IMR-90 (cell line): ENCODE results near the gene UBE2A. TPM values are rescaled to one million over a fixed set of nuclear protein-coding genes. Genes with fewer than 3 reads are reported as not detected.

Source experiments
- ATAC-seq: fragments of 200-7000 bp; cut with Tn5 transposase; 2 replicates; pipeline ENCODE4 v1.9.1; 2020; ENCODE audit warnings: low read depth, mild to moderate bottlenecking, moderate library complexity
- BruUV-seq: library from RNA; stranded (reverse); fragments of 400-500 nt; replicated peaks from 2 replicates; lab custom pipeline; 2021; lab: Mats Ljungman, UMichigan
- CTCF ChIA-PET: fragments of 300-600 bp; formaldehyde crosslinking; extraction: SDS; loops from one replicate; lab custom pipeline; 2021; ENCODE audit warnings: antibody characterized with exemption; lab: Yijun Ruan, JAX
- POLR2A ChIA-PET: fragments of 300-600 bp; sonication (Branson Sonifier 250); formaldehyde crosslinking; loops from one replicate; lab custom pipeline; 2022; ENCODE audit warnings: antibody characterized with exemption; ENCODE audit not compliant: unreplicated experiment; lab: Charles Lee
- DNase-seq: peaks from one replicate; pipeline ENCODE4 v3.0.0; 2013
- H2AFZ ChIP-seq: replicated peaks from 2 replicates; pipeline ENCODE3; 2013; ENCODE audit warnings: low read length, mild to moderate bottlenecking; ENCODE audit not compliant: poor library complexity
- H2AK5ac ChIP-seq: 2 replicates; pipeline ENCODE4 v1.6.1; 2013; ENCODE audit warnings: low read depth, low read length, inconsistent platforms
- H2AK9ac ChIP-seq: replicated peaks from 2 replicates; pipeline ENCODE3; 2013; ENCODE audit warnings: mild to moderate bottlenecking, low read depth, low read length, moderate library complexity; ENCODE audit not compliant: poor library complexity
- H2BK120ac ChIP-seq: 2 replicates; pipeline ENCODE4 v1.6.1; 2013; ENCODE audit warnings: low read depth, low read length, inconsistent platforms
- H2BK15ac ChIP-seq: 3 replicates; pipeline ENCODE4 v1.6.1; 2013; ENCODE audit warnings: low read depth, low read length, inconsistent platforms
- H2BK20ac ChIP-seq: 2 replicates; pipeline ENCODE4 v1.6.1; 2013; ENCODE audit warnings: low read depth, mild to moderate bottlenecking, inconsistent platforms, low read length, moderate library complexity
- H2BK5ac ChIP-seq: 2 replicates; pipeline ENCODE4 v1.6.1; 2013; ENCODE audit warnings: mild to moderate bottlenecking, low read depth, low read length, inconsistent platforms; ENCODE audit not compliant: poor library complexity, severe bottlenecking
- H3K14ac ChIP-seq: replicated peaks from 2 replicates; pipeline ENCODE4 v1.6.1; 2013; ENCODE audit warnings: low read depth, low read length, inconsistent platforms
- H3K18ac ChIP-seq: 2 replicates; pipeline ENCODE4 v1.6.1; 2013; ENCODE audit warnings: low read depth, low read length, control low read depth
- H3K23ac ChIP-seq: 2 replicates; pipeline ENCODE4 v1.6.1; 2013; ENCODE audit warnings: low read depth, low read length, inconsistent platforms
- H3K27ac ChIP-seq: 2 replicates; pipeline ENCODE4 v1.5.1; 2013; ENCODE audit warnings: mild to moderate bottlenecking, control low read depth, low read length; ENCODE audit not compliant: insufficient read depth
- H3K27me3 ChIP-seq: 2 replicates; pipeline ENCODE4 v1.6.1; 2013; ENCODE audit warnings: low read length; ENCODE audit not compliant: control insufficient read depth, insufficient read depth
- H3K36me3 ChIP-seq: 2 replicates; pipeline ENCODE4 v1.6.1; 2013; ENCODE audit warnings: low read length, mixed read lengths; ENCODE audit not compliant: control insufficient read depth, insufficient read depth
- H3K4ac ChIP-seq: 2 replicates; pipeline ENCODE4 v1.6.1; 2013; ENCODE audit warnings: low read depth, low read length, inconsistent platforms
- H3K4me1 ChIP-seq: 2 replicates; pipeline ENCODE4 v1.6.1; 2013; ENCODE audit warnings: low read length, mixed read lengths; ENCODE audit not compliant: control insufficient read depth, insufficient read depth
- H3K4me2 ChIP-seq: 2 replicates; pipeline ENCODE4 v1.6.1; 2013; ENCODE audit warnings: low read depth, mild to moderate bottlenecking, control low read depth, low read length, moderate library complexity
- H3K4me3 ChIP-seq: 2 replicates; pipeline ENCODE4 v1.5.1; 2013; ENCODE audit warnings: low read depth, mild to moderate bottlenecking, control low read depth, low read length, moderate library complexity; ENCODE audit not compliant: insufficient read depth
- H3K56ac ChIP-seq: 2 replicates; pipeline ENCODE4 v1.6.1; 2013; ENCODE audit warnings: low read length, inconsistent platforms; ENCODE audit not compliant: insufficient read depth; ENCODE audit errors: extremely low read depth
- H3K79me1 ChIP-seq, 2 experiments: 2 replicates each; pipeline ENCODE4 v1.6.1; 2013; ENCODE audit warnings: low read length in 2 of 2, inconsistent platforms in 1 of 2, low read depth in 1 of 2
- H3K9ac ChIP-seq: 2 replicates; pipeline ENCODE4 v1.6.1; 2013; ENCODE audit warnings: low read depth, low read length, control low read depth
- H3K9me1 ChIP-seq: 2 replicates; pipeline ENCODE4 v1.6.1; 2013; ENCODE audit warnings: low read length, inconsistent platforms; ENCODE audit not compliant: insufficient read depth
- H3K9me3 ChIP-seq: 2 replicates; pipeline ENCODE4 v1.6.1; 2013; ENCODE audit warnings: low read length; ENCODE audit not compliant: control insufficient read depth, insufficient read depth
- H4K20me1 ChIP-seq: 2 replicates; pipeline ENCODE4 v1.6.1; 2013; ENCODE audit warnings: low read length, inconsistent platforms; ENCODE audit not compliant: insufficient read depth
- H4K5ac ChIP-seq: 2 replicates; pipeline ENCODE4 v1.6.1; 2013; ENCODE audit warnings: mild to moderate bottlenecking, low read depth, low read length, control low read depth
- H4K8ac ChIP-seq, 2 experiments: 2 replicates each; pipeline ENCODE4 v1.6.1; 2013; ENCODE audit warnings: low read depth in 2 of 2, low read length in 2 of 2, control low read depth in 1 of 2, inconsistent platforms in 1 of 2
- H4K91ac ChIP-seq: 2 replicates; pipeline ENCODE4 v1.6.1; 2013; ENCODE audit warnings: low read depth, low read length, inconsistent platforms; ENCODE audit not compliant: insufficient read depth
- BHLHE40 ChIP-seq: fragments of 150-350 bp; IDR thresholded peaks from 2 replicates; pipeline ENCODE4 v1.6.1; 2016; ENCODE audit warnings: mild to moderate bottlenecking, low read depth, low read length
- CEBPB ChIP-seq: IDR thresholded peaks from 2 replicates; pipeline ENCODE4 v1.6.1; 2012; ENCODE audit warnings: low read depth, low read length, improper control_type of control experiment
- CHD1 ChIP-seq: IDR thresholded peaks from 2 replicates; pipeline ENCODE4 v1.6.1; 2012; ENCODE audit warnings: low read depth, low read length, improper control_type of control experiment
- FOS ChIP-seq: fragments of 150-350 bp; IDR thresholded peaks from 2 replicates; pipeline ENCODE4 v1.6.1; 2016; ENCODE audit warnings: low read depth, low read length
- MAFK ChIP-seq: IDR thresholded peaks from 2 replicates; pipeline ENCODE4 v1.6.1; 2012; ENCODE audit warnings: low read depth, low read length, improper control_type of control experiment
- MAZ ChIP-seq: IDR thresholded peaks from 2 replicates; pipeline ENCODE4 v1.6.1; 2012; ENCODE audit warnings: low read depth, mild to moderate bottlenecking, low read length, improper control_type of control experiment, moderate library complexity, borderline replicate concordance
- MXI1 ChIP-seq: IDR thresholded peaks from 2 replicates; pipeline ENCODE4 v1.6.1; 2012; ENCODE audit warnings: low read depth, mild to moderate bottlenecking, low read length, moderate library complexity, borderline replicate concordance
- NFE2L2 ChIP-seq: fragments of 150-350 bp; IDR thresholded peaks from 2 replicates; pipeline ENCODE4 v1.6.1; 2016; ENCODE audit warnings: low read depth, mild to moderate bottlenecking, low read length
- POLR2A ChIP-seq: IDR thresholded peaks from 2 replicates; pipeline ENCODE4 v1.6.1; 2012; ENCODE audit warnings: mild to moderate bottlenecking, low read depth, low read length
- RAD21 ChIP-seq: IDR thresholded peaks from 2 replicates; pipeline ENCODE4 v1.6.1; 2012; ENCODE audit warnings: low read length, improper control_type of control experiment
- RCOR1 ChIP-seq: IDR thresholded peaks from 2 replicates; pipeline ENCODE4 v1.6.1; 2012; ENCODE audit warnings: mild to moderate bottlenecking, low read length, improper control_type of control experiment; ENCODE audit not compliant: insufficient replicate concordance
- RFX5 ChIP-seq: IDR thresholded peaks from 2 replicates; pipeline ENCODE4 v1.8.0; 2012; ENCODE audit warnings: low read depth, mild to moderate bottlenecking, low read length, moderate library complexity
- SMC3 ChIP-seq: fragments of 150-350 bp; IDR thresholded peaks from 2 replicates; pipeline ENCODE4 v1.6.1; 2016; ENCODE audit warnings: low read depth, mild to moderate bottlenecking, antibody characterized with exemption, low read length, moderate library complexity
- WGBS, 2 experiments: methylation state at CpG; one replicate each; pipeline versions ENCODE4 v1.1.5 to v1.1.7; 2013; ENCODE audit warnings: missing lambda C conversion rate in 2 of 2; ENCODE audit not compliant: insufficient read length in 1 of 2; ENCODE audit errors: extremely low coverage in 2 of 2; 5-methylcytosine and 5-hydroxymethylcytosine counted together
- dilution Hi-C: fragments of 300-500 bp; cut with HindIII; formaldehyde crosslinking; loops from one replicate; pipeline ENCODE4 v1.14.3; 2018; ENCODE audit warnings: low sequenced_read_pairs; ENCODE audit not compliant: unreplicated experiment
- in situ Hi-C: fragments of 300-500 bp; cut with MboI; formaldehyde crosslinking; loops from 3 replicates; pipeline ENCODE4 v1.14.3; 2019; ENCODE audit warnings: low sequenced_read_pairs, inconsistent platforms, mixed read lengths
- intact Hi-C: fragments of 100-400 bp; cut with micrococcal nuclease; formaldehyde crosslinking; loops from 2 replicates; pipeline ENCODE4 v1.10.0; 2022
- polyA plus RNA-seq, 3 experiments: library from polyadenylated mRNA; depleted of rRNA; stranded (reverse); fragments of >200 nt; gene quantifications; 2 replicates each; pipeline ENCODE4 v1.2.3, GENCODE V29; 2012; ENCODE audit warnings: low replicate concordance in 1 of 3
- total RNA-seq: library from RNA; depleted of rRNA; stranded (reverse); fragments of >200 nt; gene quantifications from 2 replicates; pipeline ENCODE4 v1.2.3, GENCODE V29; 2012
- TF ChIP-seq, protein P1 (sequence below): conservative IDR thresholded peaks from 2 replicates; pipeline ENCODE4 v1.5.1; 2012; ENCODE audit warnings: mild to moderate bottlenecking, low read depth, low read length, improper control_type of control experiment
- TF ChIP-seq, protein P2 (sequence below): fragments of 150-350 bp; IDR thresholded peaks from 2 replicates; pipeline ENCODE4 v1.6.1; 2016; ENCODE audit warnings: low read depth, mild to moderate bottlenecking, low read length, moderate library complexity, borderline replicate concordance
- TF ChIP-seq, protein P3 (sequence below): fragments of 150-350 bp; IDR thresholded peaks from 2 replicates; pipeline ENCODE4 v1.6.1; 2017; ENCODE audit warnings: mild to moderate bottlenecking, antibody characterized with exemption, low read length, low read depth

Gene UBE2A
- total and polyA plus RNA-seq, 2 of the 4 experiments (the other 2 are of a cell fraction), result 12.9 to 50.5 TPM

DNA sequence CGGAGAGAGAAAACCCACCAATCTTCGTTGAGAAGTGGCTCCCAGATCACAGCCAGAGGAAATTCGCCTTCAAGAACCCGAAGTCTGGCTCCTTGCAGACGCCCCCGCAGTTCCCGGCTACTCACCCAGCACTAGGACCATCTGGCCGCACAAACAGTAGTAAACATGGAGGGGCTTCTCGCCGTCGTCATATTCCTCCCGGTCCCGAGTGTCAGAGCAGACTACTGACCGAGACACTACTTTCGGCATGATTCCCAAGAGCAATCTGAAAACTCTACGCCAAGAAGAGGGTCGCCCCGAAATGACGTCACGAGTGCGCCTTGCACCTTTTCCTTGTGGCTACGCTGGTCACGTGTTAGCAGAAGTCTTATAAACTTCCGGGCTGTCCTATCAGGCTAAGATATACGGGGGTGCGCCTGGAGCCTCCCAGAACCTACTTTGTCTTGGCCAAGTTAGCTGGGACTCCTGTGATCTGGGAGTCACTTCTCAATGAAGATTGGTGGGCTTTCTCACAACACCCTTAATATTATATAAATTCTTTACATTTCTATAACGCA, 9.2 kb upstream of the UBE2A start, which contains the start of gene STEEP1:
STEEP1 (minus strand) TSS at position 303 of the 557 bp plus-strand sequence; CDS start at position 249, 54 bp downstream.
- CTCF ChIA-PET, result no interaction called here
- H4K8ac ChIP-seq, result peak within 1 kb of the TSS in 1 of 2 experiments; percentile 89; a peak in 3 of 4 replicates
- peak; percentile 98 for ATAC-seq
- H3K4me3 ChIP-seq, result peak within 1 kb of the TSS; percentile 74
- no peaks in the 10 kb centered on the region for H4K20me1 ChIP-seq
- H3K27me3 ChIP-seq, result no peaks in the 10 kb centered on the region
- no peak within 1 kb of the TSS for H4K5ac ChIP-seq
- no peaks in the 10 kb centered on the region for H3K9me3 ChIP-seq
- H2AK5ac ChIP-seq, result no peak within 1 kb of the TSS
- H3K23ac ChIP-seq, result no peak within 1 kb of the TSS
- H3K27ac ChIP-seq, result peak within 1 kb of the TSS; percentile 68
- peaks cover 3 to 5% of the 10 kb centered on the region in 2 experiments; a peak in 2 of 4 replicates for H3K79me1 ChIP-seq
- no peak within 1 kb of the TSS for H2BK15ac ChIP-seq
- WGBS, 2 experiments, result 26% methylated on average over 5 of the region's 27 CpGs; no CpG with 5 or more reads in 1 of the 2 experiments
- H3K9me1 ChIP-seq, result no peaks in the 10 kb centered on the region
- H4K91ac ChIP-seq, result no peak within 1 kb of the TSS
- no peak within 1 kb of the TSS for H3K56ac ChIP-seq
- H3K36me3 ChIP-seq, result no peaks in the 10 kb centered on the region
- H3K14ac ChIP-seq, result no peak within 1 kb of the TSS
- H3K9ac ChIP-seq, result peak within 1 kb of the TSS; percentile 77
- H3K18ac ChIP-seq, result no peak within 1 kb of the TSS
- intact Hi-C loops, result no loop called here
- H2BK5ac ChIP-seq, result no peak within 1 kb of the TSS
- no peak within 1 kb of the TSS for H2BK20ac ChIP-seq
- peak; percentile 43; the same call in 1 of the 2 replicates for TF ChIP-seq MXI1
- no peak for TF ChIP-seq RFX5
- TF ChIP-seq MAZ, result no peak
- peak; percentile 93 for TF ChIP-seq BHLHE40
- no peak for TF ChIP-seq MAFK
- no peak; the same call in 1 of the 2 replicates for TF ChIP-seq CHD1
- TF ChIP-seq, protein P1, sequence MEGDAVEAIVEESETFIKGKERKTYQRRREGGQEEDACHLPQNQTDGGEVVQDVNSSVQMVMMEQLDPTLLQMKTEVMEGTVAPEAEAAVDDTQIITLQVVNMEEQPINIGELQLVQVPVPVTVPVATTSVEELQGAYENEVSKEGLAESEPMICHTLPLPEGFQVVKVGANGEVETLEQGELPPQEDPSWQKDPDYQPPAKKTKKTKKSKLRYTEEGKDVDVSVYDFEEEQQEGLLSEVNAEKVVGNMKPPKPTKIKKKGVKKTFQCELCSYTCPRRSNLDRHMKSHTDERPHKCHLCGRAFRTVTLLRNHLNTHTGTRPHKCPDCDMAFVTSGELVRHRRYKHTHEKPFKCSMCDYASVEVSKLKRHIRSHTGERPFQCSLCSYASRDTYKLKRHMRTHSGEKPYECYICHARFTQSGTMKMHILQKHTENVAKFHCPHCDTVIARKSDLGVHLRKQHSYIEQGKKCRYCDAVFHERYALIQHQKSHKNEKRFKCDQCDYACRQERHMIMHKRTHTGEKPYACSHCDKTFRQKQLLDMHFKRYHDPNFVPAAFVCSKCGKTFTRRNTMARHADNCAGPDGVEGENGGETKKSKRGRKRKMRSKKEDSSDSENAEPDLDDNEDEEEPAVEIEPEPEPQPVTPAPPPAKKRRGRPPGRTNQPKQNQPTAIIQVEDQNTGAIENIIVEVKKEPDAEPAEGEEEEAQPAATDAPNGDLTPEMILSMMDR, result no peak
- TF ChIP-seq RCOR1, result no peak
- TF ChIP-seq CEBPB, result no peak
- TF ChIP-seq, protein P2, sequence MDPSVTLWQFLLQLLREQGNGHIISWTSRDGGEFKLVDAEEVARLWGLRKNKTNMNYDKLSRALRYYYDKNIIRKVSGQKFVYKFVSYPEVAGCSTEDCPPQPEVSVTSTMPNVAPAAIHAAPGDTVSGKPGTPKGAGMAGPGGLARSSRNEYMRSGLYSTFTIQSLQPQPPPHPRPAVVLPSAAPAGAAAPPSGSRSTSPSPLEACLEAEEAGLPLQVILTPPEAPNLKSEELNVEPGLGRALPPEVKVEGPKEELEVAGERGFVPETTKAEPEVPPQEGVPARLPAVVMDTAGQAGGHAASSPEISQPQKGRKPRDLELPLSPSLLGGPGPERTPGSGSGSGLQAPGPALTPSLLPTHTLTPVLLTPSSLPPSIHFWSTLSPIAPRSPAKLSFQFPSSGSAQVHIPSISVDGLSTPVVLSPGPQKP, result no peak
- peak; percentile 46; the same call in 1 of the 2 replicates for TF ChIP-seq POLR2A
- TF ChIP-seq, protein P3, sequence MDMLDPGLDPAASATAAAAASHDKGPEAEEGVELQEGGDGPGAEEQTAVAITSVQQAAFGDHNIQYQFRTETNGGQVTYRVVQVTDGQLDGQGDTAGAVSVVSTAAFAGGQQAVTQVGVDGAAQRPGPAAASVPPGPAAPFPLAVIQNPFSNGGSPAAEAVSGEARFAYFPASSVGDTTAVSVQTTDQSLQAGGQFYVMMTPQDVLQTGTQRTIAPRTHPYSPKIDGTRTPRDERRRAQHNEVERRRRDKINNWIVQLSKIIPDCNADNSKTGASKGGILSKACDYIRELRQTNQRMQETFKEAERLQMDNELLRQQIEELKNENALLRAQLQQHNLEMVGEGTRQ, result peak; percentile 91
- TF ChIP-seq FOS, result no peak
- no peak for TF ChIP-seq RAD21
- no peak for TF ChIP-seq NFE2L2
- TF ChIP-seq SMC3, result no peak
- no TSS peak for BruUV-seq
- no peak within 1 kb of the TSS for H2BK120ac ChIP-seq
- peak; percentile 92 for DNase-seq
- H3K4ac ChIP-seq, result no peak within 1 kb of the TSS
- peak within 1 kb of the TSS; percentile 74 for H2AFZ ChIP-seq
- in situ Hi-C loops, result no loop called here
- H2AK9ac ChIP-seq, result peak within 1 kb of the TSS; percentile 31
- POLR2A ChIA-PET, result no interaction called here
- H3K4me1 ChIP-seq, result no peaks in the 10 kb centered on the region
- dilution Hi-C loops, result no loop called here
- peak within 1 kb of the TSS; percentile 89 for H3K4me2 ChIP-seq
